Activated T-helper 2 cell treated with anti-CD3 and anti-CD28 coated beads, Interferon-gamma antibody, Interleukin-2, Interleukin-4, amounts not matched to agents 10 μg/mL and 5 μg/mL and 100 μg/mL, durations not matched to agents 14 hours and 24 hours and 36 hours (primary cell): Measurements from ENCODE around the gene CLSTN2. TPM values are rescaled to one million over a fixed set of nuclear protein-coding genes. Genes with fewer than 3 reads are reported as not detected.

Source experiments
- DNase-seq: peaks from one replicate; pipeline ENCODE4 v3.0.0; 2021; ENCODE audit warnings: low spot score
- H3K27ac Mint-ChIP-seq: one replicate; pipeline ENCODE4 v1.8.0; 2021; ENCODE audit warnings: mixed read lengths
- H3K27me3 Mint-ChIP-seq: one replicate; pipeline ENCODE4 v1.8.0; 2021; ENCODE audit warnings: low read depth, mixed read lengths
- H3K36me3 Mint-ChIP-seq: one replicate; pipeline ENCODE4 v1.8.0; 2021; ENCODE audit warnings: low read depth, mixed read lengths
- H3K4me1 Mint-ChIP-seq: one replicate; pipeline ENCODE4 v1.8.0; 2021; ENCODE audit warnings: low read depth, mixed read lengths
- H3K4me3 Mint-ChIP-seq: one replicate; pipeline ENCODE4 v1.8.0; 2021; ENCODE audit warnings: low read depth, mild to moderate bottlenecking, moderate library complexity, mixed read lengths
- H3K9me3 Mint-ChIP-seq: one replicate; pipeline ENCODE4 v1.8.0; 2021; ENCODE audit warnings: mixed read lengths
- intact Hi-C: fragments of 100-400 bp; cut with micrococcal nuclease; formaldehyde crosslinking; loops from one replicate; pipeline ENCODE4 v1.15.1; 2023
- total RNA-seq: library from RNA; stranded (reverse); gene quantifications from 2 replicates; pipeline ENCODE4 v1.2.3, GENCODE V29; 2022

Gene CLSTN2
- total RNA-seq, 1 donor from 2014 or later = not detected

GRCh38 chr3:140363801-140364200, 428.8 kb downstream of the CLSTN2 start:
- intact Hi-C loops = no loop called here
- Mint-ChIP-seq H3K36me3 (no peaks in the 10 kb centered on the region), H3K4me1 (no peaks in the 10 kb centered on the region), H3K27me3 (peaks cover 6% of the 10 kb centered on the region), H3K4me3 (no peak overlapping the region), H3K27ac (no peak overlapping the region), H3K9me3 (no peaks in the 10 kb centered on the region)
- DNase-seq = no peak

GRCh38 chr3:140365872-140366697, 431.1 kb downstream of the CLSTN2 start:
- Mint-ChIP-seq H3K27ac (no peak overlapping the region), H3K4me1 (no peaks in the 10 kb centered on the region), H3K9me3 (no peaks in the 10 kb centered on the region), H3K27me3 (no peaks in the 10 kb centered on the region), H3K4me3 (no peak overlapping the region), H3K36me3 (no peaks in the 10 kb centered on the region)
- intact Hi-C loops = no loop called here
- DNase-seq = no peak

GRCh38 chr3:140368223-140368811, 433.3 kb downstream of the CLSTN2 start:
- intact Hi-C loops = no loop called here
- H3K27me3 Mint-ChIP-seq = no peaks in the 10 kb centered on the region
- H3K27ac Mint-ChIP-seq = no peak overlapping the region

GRCh38 chr3:140370686-140371085, 435.7 kb downstream of the CLSTN2 start:
- no peaks in the 10 kb centered on the region for H3K4me1 Mint-ChIP-seq
- no peaks in the 10 kb centered on the region for H3K9me3 Mint-ChIP-seq
- intact Hi-C loops = no loop called here
- no peaks in the 10 kb centered on the region for H3K27me3 Mint-ChIP-seq
- no peak overlapping the region for H3K4me3 Mint-ChIP-seq
- no peak for DNase-seq
- no peak overlapping the region for H3K27ac Mint-ChIP-seq
- H3K36me3 Mint-ChIP-seq = no peaks in the 10 kb centered on the region

More at GRCh38 chr3:140368223-140368811, 433.3 kb downstream of the CLSTN2 start:
- no peak overlapping the region for H3K4me3 Mint-ChIP-seq
- H3K4me1 Mint-ChIP-seq = no peaks in the 10 kb centered on the region
- no peaks in the 10 kb centered on the region for H3K9me3 Mint-ChIP-seq
- DNase-seq = no peak
- no peaks in the 10 kb centered on the region for H3K36me3 Mint-ChIP-seq

- DNase-seq = no peak
- Mint-ChIP-seq H3K36me3 (no peaks in the 10 kb centered on the region), H3K9me3 (no peaks in the 10 kb centered on the region), H3K4me3 (no peak overlapping the region), H3K27me3 (no peaks in the 10 kb centered on the region), H3K27ac (no peak overlapping the region), H3K4me1 (no peaks in the 10 kb centered on the region)
- intact Hi-C loops = no loop called here
Observed at GRCh38 chr3:140373234-140373633, 438.2 kb downstream of the CLSTN2 start.

GRCh38 chr3:140375002-140375401, 440.0 kb downstream of the CLSTN2 start:
- no peaks in the 10 kb centered on the region for H3K4me1 Mint-ChIP-seq
- intact Hi-C loops = no loop called here

GRCh38 chr3:140376136-140376889, 441.3 kb downstream of the CLSTN2 start:
- no peaks in the 10 kb centered on the region for H3K27me3 Mint-ChIP-seq
- intact Hi-C loops = no loop called here
- no peak overlapping the region for H3K4me3 Mint-ChIP-seq
- no peaks in the 10 kb centered on the region for H3K9me3 Mint-ChIP-seq
- H3K4me1 Mint-ChIP-seq = no peaks in the 10 kb centered on the region
- H3K36me3 Mint-ChIP-seq = no peaks in the 10 kb centered on the region
- no peak for DNase-seq
- H3K27ac Mint-ChIP-seq = no peak overlapping the region

More at GRCh38 chr3:140375002-140375401, 440.0 kb downstream of the CLSTN2 start:
- Mint-ChIP-seq H3K27ac (no peak overlapping the region), H3K27me3 (no peaks in the 10 kb centered on the region), H3K36me3 (no peaks in the 10 kb centered on the region), H3K9me3 (no peaks in the 10 kb centered on the region), H3K4me3 (no peak overlapping the region)
- no peak for DNase-seq

GRCh38 chr3:140377644-140378043, 442.7 kb downstream of the CLSTN2 start:
- no peaks in the 10 kb centered on the region for H3K9me3 Mint-ChIP-seq
- no peaks in the 10 kb centered on the region for H3K4me1 Mint-ChIP-seq
- no peak overlapping the region for H3K4me3 Mint-ChIP-seq
- H3K27ac Mint-ChIP-seq = no peak overlapping the region
- no peak for DNase-seq
- intact Hi-C loops = no loop called here
- no peaks in the 10 kb centered on the region for H3K36me3 Mint-ChIP-seq
- no peaks in the 10 kb centered on the region for H3K27me3 Mint-ChIP-seq

GRCh38 chr3:140378571-140379340, 443.8 kb downstream of the CLSTN2 start:
- Mint-ChIP-seq H3K36me3 (no peaks in the 10 kb centered on the region), H3K4me3 (no peak overlapping the region), H3K4me1 (no peaks in the 10 kb centered on the region), H3K9me3 (no peaks in the 10 kb centered on the region), H3K27me3 (no peaks in the 10 kb centered on the region), H3K27ac (no peak overlapping the region)
- intact Hi-C loops = no loop called here
- no peak for DNase-seq

- H3K4me1 Mint-ChIP-seq = no peaks in the 10 kb centered on the region
- no peak for DNase-seq
- intact Hi-C loops = no loop called here
- H3K36me3 Mint-ChIP-seq = no peaks in the 10 kb centered on the region
- no peak overlapping the region for H3K4me3 Mint-ChIP-seq
- no peaks in the 10 kb centered on the region for H3K27me3 Mint-ChIP-seq
- H3K9me3 Mint-ChIP-seq = no peaks in the 10 kb centered on the region
- H3K27ac Mint-ChIP-seq = no peak overlapping the region
Observed at GRCh38 chr3:140384028-140384771, 449.2 kb downstream of the CLSTN2 start.

GRCh38 chr3:140384876-140385275, 449.9 kb downstream of the CLSTN2 start:
- intact Hi-C loops = no loop called here
- no peak for DNase-seq
- no peak overlapping the region for H3K4me3 Mint-ChIP-seq
- H3K27me3 Mint-ChIP-seq = no peaks in the 10 kb centered on the region
- no peaks in the 10 kb centered on the region for H3K9me3 Mint-ChIP-seq
- no peaks in the 10 kb centered on the region for H3K4me1 Mint-ChIP-seq
- H3K36me3 Mint-ChIP-seq = no peaks in the 10 kb centered on the region
- H3K27ac Mint-ChIP-seq = no peak overlapping the region
